Suppressor macrophage treated with lipopolysaccharide for 1 hour (primary cell): Measurements from ENCODE around the gene REC8.

Source experiments
- DNase-seq, 3 donors: peaks; one replicate each; pipeline ENCODE4 v3.0.0-alpha.2; 2020 to 2022

The REC8 gene

DNA sequence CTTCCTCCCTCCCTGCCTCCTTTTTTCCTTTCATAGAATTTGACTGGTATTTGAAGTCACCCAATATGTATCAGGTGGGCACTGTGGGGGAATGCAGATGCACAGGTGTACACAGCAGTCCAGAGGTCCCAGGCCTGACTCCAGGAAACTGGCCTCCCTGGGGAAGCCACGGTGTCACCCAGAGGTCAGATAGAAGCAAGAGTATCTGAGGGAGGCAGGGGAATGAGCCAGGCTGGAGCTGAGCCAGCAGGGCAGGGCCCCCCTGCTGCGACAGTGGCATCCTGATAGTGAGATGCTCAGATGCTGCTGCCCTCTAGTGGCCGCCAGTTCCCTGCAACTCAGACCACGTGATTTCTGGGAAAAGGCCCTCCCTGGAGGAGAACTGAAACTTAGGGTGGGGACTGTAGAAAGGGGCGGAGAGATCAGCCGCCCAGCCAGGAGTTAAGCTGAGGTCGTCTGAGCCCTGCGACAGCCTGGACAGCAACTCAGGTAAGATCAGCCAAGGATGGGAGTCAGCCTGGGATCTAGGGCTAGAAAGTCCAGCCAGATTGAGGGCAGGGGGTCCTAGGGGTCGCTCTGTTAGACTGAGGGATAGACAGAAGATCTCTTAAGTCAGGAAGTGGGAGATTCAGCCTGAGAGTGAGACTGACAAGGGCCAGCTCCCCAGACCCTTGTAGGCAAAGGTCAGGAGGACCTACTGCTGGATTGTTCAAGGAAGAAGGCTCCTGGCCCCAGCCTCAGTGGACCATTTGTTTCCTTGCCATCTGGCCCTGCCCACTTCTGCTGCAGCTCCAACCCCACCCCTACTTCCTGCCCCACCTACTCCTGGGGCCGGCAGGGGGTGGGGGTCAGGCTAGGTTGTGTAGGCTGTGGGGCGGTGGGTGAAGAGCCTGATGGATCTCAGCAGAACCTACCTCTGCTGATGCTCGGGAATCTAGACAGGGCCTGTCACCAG lies 10.8 kb upstream of the REC8 start, which contains the start of gene IRF9:
Gene IRF9 (plus strand): TSS at position 416 of the 955 bp plus-strand sequence. CDS start 880 bp downstream, outside the sequence.
- peak; percentile 95 to 97 (median 96) for DNase-seq

DNA sequence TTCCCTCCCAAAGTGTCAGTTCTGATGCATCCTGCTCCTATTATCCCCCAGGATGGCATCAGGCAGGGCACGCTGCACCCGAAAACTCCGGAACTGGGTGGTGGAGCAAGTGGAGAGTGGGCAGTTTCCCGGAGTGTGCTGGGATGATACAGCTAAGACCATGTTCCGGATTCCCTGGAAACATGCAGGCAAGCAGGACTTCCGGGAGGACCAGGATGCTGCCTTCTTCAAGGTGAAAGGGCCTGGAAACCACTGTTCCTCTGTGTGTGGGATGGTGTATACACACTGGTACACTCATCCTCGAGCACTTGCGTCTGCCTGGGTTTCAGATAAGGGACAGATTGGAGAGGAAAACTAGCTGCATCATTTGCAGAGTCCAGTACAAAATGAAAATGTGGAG lies 9.8 kb upstream of the REC8 start:
- DNase-seq: peak in 1 of 3 donors; percentile 24

DNA sequence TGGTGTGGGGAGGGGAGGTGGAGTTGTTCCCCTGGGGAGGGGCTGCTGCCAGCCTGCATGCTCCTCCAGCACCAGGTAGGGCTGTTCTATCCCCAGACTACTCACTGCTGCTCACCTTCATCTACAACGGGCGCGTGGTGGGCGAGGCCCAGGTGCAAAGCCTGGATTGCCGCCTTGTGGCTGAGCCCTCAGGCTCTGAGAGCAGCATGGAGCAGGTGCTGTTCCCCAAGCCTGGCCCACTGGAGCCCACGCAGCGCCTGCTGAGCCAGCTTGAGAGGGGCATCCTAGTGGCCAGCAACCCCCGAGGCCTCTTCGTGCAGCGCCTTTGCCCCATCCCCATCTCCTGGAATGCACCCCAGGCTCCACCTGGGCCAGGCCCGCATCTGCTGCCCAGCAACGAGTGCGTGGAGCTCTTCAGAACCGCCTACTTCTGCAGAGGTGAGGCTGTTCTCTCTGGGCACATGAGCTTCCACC lies 7.3 kb upstream of the REC8 start:
- no peak for DNase-seq

DNA sequence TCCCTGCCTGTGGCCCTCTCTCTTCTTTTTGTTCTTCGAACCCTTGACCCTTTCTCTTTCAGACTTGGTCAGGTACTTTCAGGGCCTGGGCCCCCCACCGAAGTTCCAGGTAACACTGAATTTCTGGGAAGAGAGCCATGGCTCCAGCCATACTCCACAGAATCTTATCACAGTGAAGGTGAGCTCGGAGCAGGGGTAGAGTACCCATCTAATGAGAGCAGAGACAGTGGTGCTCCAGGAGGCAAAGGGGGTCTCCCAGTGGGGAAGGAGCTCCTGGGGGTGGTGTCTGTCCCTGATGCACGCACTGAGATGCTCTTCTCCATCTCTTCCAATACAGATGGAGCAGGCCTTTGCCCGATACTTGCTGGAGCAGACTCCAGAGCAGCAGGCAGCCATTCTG lies 6.1 kb upstream of the REC8 start:
- DNase-seq: no peak

DNA sequence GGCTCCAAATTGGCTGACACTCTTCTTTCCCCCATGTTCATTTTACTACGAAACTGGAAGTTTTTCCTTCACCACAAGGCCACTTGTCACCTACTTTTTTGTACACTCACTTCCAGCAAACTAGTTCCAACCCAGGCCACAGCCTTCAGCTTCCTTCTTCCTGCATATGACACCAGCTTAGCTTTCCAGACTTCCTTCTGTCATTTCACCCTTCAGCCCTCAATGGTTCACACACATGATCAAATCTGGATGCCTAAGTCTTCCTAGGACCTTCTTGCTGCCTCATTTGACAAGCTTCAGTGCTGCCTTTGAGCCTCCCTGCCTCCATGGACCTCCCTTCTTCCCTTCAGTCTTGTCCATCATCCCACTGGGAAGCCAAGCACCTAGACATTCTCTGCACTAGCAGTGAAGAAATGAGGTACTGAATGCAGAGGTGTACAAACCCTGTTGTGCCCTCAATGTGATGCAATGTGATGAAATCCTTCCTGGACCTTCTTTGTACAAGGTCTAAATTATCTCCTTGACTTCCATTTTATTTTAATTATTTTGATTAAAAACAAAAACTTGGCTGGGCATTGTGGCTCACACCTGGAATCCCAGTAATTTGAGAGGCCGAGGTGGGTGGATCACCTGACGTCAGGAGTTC lies 4.3 kb upstream of the REC8 start:
- DNase-seq: peak; percentile 59 to 74 (median 72)

DNA sequence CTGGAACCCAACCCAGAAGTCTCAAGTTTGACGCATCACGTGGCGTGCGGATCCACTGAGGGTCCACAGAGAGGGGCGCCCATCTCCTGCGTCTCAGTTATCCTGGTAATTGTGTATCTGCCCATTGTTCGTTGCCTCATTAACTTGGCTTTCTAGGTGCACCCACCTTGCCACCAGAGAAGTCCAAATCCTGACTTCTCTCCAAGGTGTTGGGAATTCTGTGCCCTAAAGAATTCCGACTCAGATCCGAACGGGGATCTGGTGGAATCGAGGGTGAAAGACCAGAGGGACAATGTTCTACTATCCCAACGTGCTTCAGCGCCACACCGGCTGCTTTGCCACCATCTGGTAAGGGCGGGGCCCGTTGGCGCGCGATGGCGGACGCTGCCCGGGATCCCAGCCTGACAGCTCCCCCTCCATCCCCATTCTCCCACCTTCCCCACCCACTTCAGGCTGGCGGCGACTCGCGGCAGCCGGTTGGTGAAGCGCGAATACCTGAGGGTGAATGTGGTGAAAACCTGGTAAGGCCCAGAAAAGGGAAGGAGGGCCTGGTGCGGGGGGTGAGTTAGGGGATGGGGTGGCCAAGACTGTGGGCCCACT lies 481 bp downstream of the REC8 start:
- DNase-seq: no peak

DNA sequence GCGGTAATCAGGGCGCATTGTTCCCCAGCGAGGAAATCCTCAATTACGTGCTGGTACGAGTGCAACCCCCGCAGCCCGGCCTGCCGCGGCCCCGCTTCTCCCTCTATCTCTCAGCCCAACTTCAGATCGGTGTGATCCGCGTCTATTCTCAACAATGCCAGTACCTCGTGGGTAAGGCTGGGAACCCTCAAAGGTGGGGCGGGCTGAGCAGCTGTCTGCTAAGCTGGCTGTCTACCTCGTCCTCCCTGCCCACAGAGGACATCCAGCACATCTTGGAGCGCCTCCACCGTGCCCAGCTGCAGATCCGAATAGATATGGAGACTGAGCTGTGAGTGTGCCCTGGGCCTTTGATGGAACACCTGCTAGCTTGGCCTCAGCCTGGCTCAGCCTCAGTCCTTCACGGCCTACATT lies 996 bp downstream of the REC8 start:
- DNase-seq: no peak

DNA sequence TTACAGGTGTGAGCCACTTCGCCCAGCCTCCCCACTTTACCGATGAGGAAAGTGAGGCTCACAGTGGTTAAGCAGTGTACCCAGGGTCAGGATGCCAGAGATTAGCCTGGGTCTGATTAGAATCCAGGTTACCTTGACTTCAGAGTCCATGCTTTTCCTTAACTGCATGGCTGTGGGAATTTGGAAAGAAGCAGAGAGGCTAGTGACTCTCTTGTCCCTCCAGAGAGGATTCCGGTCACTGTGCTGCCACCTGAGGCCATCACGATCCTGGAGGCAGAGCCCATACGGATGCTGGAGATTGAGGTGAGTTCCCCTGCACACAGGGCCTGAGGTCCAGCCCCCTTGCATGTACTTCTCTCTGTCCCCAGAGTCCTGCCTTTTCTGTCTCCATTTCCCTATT lies 4.7 kb downstream of the REC8 start:
- no peak for DNase-seq

DNA sequence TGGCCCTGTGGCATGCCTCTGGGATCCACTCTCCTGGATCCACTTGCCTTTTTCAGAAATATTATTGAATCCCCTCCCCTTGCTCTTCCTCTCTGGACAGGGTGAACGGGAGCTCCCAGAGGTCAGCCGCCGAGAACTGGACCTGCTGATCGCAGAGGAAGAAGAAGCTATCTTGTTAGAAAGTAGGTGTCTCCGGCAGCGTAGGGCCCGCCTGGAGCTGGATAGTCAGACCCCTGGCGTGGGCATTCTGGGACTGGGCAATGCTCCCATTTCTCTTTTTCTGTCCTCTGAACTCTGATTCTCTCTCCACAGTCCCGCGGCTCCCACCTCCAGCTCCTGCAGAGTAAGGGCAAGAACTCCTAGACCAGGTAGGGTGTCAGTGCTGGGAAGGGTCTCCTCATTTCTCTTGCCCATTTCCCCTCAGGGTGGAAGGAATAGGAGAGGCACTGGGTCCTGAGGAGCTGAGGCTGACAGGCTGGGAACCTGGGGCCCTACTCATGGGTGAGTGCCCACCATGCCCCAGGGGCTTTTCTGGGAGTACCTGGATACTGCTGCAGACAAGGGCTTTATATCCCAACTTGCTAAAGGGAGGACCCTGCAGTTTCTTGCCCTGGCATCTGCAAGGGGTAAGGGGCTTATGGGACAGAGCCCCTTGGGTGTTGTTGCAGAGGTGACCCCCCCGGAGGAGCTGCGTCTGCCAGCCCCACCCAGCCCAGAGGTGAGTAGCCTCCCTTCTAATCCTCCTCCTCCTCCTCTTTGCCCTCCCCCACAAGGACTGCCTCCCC lies 5.4 kb downstream of the REC8 start:
- DNase-seq: no peak

DNA sequence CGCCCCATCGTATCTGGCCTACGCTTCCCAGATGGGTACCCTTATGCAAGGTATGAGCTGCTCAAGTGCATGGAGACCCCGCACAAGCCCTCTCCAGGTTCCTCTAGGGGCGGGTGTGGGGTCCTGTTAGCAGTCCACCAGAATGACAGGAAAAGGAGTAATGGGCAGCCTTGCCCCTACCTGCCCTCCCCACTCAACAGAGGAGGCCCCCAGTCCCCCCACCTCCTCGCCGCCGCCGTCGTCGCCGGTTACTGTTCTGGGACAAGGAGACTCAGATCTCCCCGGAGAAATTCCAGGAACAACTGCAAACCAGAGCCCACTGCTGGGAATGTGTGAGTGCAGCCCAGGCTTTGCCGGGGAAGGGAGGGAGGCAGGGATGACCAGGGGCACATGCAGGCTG lies 6.0 kb downstream of the REC8 start:
- no peak for DNase-seq

DNA sequence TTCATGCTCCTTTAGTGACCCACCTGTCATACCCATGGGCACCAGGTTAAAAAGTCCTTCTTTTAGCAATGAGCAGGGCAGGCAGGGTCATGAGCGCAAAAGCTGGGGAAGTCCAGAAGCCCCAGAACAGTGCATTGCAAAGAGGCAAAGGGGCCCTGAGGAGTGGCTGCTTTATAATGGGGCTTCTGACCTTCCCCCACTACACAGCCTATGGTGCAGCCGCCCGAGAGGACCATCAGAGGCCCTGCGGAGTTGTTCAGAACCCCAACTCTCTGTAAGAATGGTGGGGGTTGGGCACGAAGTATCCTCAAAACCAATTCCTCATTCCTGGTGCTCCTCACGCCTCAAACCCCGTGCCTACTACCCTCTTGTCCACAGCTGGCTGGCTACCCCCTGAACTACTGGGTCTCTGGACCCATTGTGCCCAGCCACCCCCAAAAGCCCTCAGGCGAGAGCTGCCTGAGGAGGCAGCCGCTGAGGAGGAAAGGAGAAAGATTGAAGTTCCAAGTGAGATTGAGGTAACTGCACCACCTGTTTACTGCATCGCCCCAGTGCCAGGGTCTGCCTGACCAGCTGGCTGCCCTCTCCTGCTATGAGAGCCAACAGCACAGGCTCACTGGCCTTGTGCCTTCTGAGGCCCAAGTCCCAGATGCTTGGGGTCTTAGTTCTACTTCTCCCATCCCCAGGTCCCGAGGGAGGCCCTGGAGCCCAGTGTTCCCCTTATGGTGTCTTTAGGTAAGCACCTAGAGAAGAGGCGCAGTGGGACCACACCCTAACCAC lies 6.7 kb downstream of the REC8 start:
- DNase-seq: no peak

DNA sequence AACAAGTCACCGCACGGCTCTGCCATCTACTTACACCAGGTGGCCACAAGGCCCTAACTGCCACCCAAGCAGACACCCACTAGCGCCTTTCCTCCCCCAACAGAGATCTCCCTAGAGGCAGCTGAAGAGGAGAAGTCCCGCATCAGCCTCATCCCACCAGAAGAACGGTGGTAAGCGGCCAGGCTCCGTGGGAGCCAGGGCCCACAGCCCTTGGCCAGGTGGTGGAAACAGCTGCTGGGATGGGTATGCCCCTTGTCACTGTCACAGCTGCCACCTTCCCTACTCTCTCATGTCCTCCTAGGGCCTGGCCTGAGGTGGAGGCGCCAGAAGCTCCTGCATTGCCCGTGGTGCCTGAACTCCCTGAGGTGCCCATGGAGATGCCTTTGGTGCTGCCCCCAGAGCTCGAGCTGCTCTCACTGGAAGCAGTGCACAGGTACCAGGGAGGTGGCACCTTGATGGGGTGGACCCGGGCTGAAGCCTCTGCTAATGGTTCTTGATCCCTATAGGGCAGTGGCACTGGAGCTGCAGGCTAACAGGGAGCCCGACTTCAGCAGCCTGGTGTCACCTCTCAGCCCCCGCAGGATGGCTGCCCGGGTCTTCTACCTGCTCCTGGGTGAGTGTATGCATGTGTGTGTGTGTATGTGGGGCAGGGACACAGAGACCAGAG lies 7.5 kb downstream of the REC8 start:
- DNase-seq: no peak

DNA sequence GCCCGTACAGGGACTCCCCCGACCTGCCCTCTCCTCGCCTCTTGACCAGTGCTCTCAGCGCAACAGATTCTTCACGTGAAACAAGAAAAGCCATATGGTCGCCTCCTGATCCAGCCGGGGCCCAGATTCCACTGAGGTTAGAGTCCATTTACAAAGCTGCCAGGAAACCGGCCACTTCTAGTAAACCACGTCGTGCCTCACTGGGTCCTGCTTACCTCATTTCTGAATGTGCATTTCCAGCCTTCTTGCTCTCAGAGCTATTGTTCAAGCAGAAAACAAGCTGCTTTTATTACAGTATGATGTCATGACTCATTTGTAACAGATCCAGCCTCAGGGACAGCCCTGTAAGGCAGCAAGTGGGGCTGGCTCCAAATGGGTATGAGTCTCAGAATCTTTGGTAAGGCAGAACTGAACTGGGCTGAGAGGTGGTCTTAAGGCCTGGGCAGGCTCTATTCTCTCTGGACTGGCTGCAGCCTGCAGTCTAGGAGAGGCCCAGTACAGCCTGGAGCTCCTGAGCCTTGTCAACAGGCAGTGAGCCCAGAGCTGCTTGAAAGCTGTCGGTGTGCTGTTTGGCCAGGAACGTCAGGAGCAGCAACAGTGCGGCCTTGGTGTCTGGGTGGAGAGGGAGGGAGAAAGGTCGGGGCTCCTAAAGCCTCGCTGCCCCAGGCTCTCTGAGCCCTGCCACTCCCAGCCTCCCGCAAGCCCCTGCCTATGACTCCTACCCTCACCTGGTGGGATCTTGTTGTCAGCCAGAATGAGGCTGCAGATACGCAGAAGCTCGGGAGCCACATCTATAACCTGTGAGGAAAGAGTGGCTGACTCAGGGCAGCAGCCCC lies 8.3 kb downstream of the REC8 start:
- no peak for DNase-seq

DNA sequence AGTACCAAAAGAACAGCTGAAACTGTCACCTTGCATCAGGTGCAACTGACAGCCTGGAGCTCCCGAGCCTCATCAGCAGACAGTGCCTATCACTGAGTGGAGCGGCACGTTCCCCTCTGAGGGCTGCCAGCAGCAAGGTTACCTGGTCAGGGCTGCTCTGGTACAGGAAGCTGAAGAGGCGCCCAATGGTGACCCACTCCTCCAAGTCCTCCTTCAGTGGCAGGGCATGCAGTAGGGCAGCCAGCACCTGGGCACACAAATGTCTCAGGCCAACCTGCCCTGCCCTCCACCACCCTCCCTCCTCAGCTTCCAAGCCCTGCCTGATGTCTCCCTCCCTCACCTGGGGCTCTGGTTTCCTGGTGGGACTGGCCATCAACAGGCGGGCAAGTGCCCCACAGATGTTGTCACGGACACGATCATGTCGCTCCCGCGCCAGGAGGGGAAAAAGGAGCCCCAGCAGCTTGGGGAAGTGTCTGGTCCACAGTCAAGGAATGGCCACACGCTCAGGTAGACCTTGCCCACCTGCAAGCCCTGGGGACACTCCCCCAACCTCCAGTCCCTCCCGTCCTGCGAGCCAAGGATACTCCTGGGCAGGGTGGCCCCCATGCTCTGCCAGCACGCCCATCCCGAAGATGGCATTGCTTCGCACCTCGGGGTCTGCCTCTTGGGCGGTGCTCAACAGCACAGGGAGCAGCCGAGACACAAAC lies 9.6 kb downstream of the REC8 start:
- no peak for DNase-seq

DNA sequence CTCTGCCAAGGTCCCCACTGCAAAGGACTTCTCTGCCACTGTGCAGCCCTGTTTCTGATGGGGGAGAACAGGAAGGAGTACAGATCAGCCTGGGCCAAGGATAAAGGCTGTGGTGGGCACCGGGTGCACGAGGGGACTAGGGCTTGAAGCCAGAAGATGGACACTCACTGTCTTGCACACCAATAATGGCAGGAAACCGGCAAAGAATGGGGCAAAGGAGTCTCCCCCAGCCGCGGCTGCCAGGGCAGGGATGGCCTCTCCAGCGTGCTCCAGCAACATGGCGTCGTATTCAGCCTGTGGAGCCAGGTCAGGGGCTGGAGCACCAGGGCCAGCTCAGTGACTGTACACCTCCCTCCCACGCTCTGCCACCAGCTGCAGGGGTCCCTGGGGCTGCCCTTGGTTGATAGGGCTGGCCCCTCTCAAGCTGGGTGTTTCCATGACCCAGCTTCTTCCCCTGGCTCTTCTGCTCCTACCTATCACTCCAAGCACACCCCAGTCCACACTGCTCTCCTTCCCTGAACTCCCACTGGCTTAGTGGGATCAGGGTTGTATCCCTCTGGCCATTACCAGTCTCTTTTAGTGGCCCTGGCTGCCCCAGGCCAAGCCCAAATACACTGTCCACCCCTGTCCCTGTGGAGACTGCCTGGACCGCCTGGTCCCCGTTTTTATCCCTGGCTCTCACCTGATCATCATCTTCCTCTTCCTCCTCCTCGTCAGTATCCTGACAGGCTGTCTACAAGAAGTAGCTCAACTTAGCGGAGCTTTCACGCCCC lies 10.4 kb downstream of the REC8 start:
- DNase-seq: no peak

DNA sequence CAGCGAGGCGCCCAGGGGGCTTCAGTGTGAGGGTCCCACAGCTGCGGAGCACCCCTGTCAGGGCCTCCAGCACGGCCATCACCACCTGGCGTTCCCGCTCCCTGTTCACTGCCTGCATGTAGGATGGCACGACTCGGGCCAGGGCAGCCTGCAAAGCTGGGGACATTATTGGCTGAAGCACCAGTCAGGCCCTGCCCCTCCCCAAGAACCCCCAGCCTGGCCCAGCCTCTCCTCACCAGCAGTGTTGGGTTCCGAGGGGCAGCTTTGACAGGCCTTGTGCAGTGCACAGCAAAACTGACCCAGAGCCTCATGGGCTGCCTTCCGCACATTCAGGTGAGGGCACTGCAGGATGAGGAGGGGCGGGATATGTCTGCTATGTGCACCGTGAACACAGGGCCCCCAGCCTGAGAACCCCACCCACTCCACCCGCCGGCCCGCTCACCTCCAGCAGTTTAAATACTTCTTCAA lies 11.2 kb downstream of the REC8 start:
- DNase-seq: no peak

DNA sequence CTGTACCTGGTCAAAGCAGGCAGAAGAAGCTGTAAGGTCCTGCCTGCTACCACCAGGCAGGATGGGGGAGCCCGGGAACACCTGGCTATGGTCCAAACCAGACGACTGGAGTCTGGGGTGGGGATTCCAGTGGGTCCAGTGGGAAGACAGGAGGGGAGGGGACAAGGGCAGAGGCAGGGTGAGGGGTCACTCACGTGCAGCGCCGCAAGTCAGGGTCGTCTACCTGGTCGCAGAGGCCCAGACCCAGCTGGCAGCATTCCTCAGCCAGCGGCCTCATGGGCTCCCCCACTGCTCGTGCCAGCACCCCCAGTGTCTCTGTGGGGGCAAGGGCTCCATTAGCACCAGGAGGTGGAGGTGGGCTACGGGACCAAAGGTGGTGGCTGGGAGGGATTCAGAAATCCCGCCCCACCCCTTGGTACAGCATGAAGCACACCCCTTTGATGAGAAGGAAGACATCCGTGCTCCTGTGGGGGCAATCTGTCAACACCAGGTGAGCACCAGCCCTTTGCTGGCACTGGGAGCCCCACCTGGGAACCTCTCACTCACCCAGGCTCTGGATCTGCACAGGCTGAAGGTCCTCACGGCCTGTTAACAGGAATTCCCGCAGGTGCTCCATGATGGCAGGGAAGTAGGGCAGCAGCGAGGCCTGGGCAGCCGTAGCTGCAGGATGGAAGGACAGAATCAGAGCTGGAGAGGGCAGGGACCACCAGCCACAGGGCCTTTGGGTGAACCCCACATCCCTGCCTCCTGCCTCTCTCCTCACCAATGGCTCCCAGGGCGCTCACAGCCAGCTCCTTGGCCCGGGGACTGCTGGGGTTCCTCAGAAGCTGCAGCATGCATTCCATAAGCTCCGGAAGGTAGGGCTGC lies 12.5 kb downstream of the REC8 start:
- no peak for DNase-seq

DNA sequence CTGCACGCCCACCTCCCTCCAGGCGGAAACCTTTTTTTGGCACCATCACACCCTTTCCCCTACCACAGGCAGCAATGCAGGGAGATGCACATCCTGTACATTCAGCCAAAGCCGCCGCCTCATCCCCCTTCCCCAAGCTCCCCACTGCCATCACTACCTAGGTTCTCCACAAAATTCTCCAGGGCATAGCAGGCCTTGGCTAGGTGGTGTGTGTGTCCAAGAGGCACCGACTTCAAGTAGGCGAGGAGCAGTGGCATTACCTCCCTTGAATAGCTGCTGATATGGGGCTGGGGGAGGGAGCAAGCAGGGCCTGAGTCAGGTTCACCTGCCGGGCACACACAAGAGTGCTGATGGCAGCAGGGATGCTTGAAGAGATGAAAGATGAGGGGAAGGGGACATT lies 13.1 kb downstream of the REC8 start:
- no peak for DNase-seq
